Naive B cell (primary cell): ENCODE measurements around the gene PVALEF. TPM values are rescaled to one million over a fixed set of nuclear protein-coding genes. Genes with fewer than 3 reads are reported as not detected.
A peak's percentile ranks its signal among the peaks of the same experiment; 100 is the strongest.

Experiments used
- ATAC-seq, 2 donors: fragments of 150-1000 bp; cut with Tn5 transposase; 2 replicates each; pipeline ENCODE4 v1.10.0; 2021; ENCODE audit warnings: low read depth in 2 of 2, mild to moderate bottlenecking in 2 of 2, moderate library complexity in 2 of 2
- DNase-seq: peaks from one replicate; pipeline ENCODE4 v3.0.0; 2022
- H3K27ac Mint-ChIP-seq, 6 donors: one replicate each; pipeline ENCODE4 v1.8.0; 2020 to 2022; ENCODE audit warnings: mild to moderate bottlenecking in 6 of 6, mixed read lengths in 6 of 6, moderate library complexity in 5 of 6, inconsistent platforms in 2 of 6
- H3K27me3 Mint-ChIP-seq, 3 donors: one replicate each; pipeline ENCODE4 v1.8.0; 2021 to 2022; ENCODE audit warnings: mixed read lengths in 3 of 3, mild to moderate bottlenecking in 1 of 3
- H3K36me3 Mint-ChIP-seq, 2 donors: one replicate each; pipeline ENCODE4 v1.8.0; 2020 to 2022; ENCODE audit warnings: mixed read lengths in 2 of 2, inconsistent platforms in 1 of 2, mild to moderate bottlenecking in 1 of 2
- H3K4me1 Mint-ChIP-seq, 3 donors: one replicate each; pipeline ENCODE4 v1.8.0; 2020 to 2022; ENCODE audit warnings: mixed read lengths in 3 of 3, inconsistent platforms in 1 of 3, mild to moderate bottlenecking in 1 of 3, moderate library complexity in 1 of 3
- H3K4me3 Mint-ChIP-seq, 8 donors: one replicate each; pipeline ENCODE4 v1.8.0; 2020 to 2022; ENCODE audit warnings: mild to moderate bottlenecking in 8 of 8, mixed read lengths in 8 of 8, moderate library complexity in 8 of 8, inconsistent platforms in 2 of 8
- H3K9me3 Mint-ChIP-seq, 7 donors: one replicate each; pipeline ENCODE4 v1.8.0; 2020 to 2022; ENCODE audit warnings: mixed read lengths in 7 of 7, mild to moderate bottlenecking in 5 of 7, inconsistent platforms in 2 of 7, moderate library complexity in 1 of 7
- polyA plus RNA-seq, 6 donors: library from polyadenylated mRNA; unstranded; fragments of 300-500 nt; fragmentation: Illumina TruSeq; gene quantifications; one replicate each; pipeline ENCODE4 v1.2.3, GENCODE V29; 2021; ENCODE audit warnings: low read depth in 6 of 6

PVALEF gene
- polyA plus RNA-seq, 6 donors from 2014 or later: not detected

GRCh38 chr17:81131486-81132196, 33.7 kb upstream of the PVALEF start:
- Mint-ChIP-seq H3K27me3 (no peaks in the 10 kb centered on the region), H3K4me3 (no peak overlapping the region), H3K9me3 (no peaks in the 10 kb centered on the region), H3K36me3 (no peaks in the 10 kb centered on the region), H3K4me1 (no peaks in the 10 kb centered on the region), H3K27ac (no peak overlapping the region)
- ATAC-seq (no peak), DNase-seq (no peak)

- Mint-ChIP-seq H3K4me3 (no peak overlapping the region), H3K27me3 (no peaks in the 10 kb centered on the region), H3K4me1 (no peaks in the 10 kb centered on the region), H3K9me3 (no peaks in the 10 kb centered on the region), H3K27ac (no peak overlapping the region), H3K36me3 (no peaks in the 10 kb centered on the region)
- ATAC-seq (no peak), DNase-seq (no peak)
These were observed 33.1 kb upstream of the PVALEF start for GRCh38 chr17:81132197-81132540.

GRCh38 chr17:81132770-81133723, 32.3 kb upstream of the PVALEF start:
- Mint-ChIP-seq H3K27me3 (no peaks in the 10 kb centered on the region), H3K27ac (no peak overlapping the region), H3K9me3 (peaks cover 0 to 2% (median 0%) of the 10 kb centered on the region in 7 donors), H3K36me3 (no peaks in the 10 kb centered on the region), H3K4me1 (peaks cover 0 to 4% (median 2%) of the 10 kb centered on the region in 3 donors), H3K4me3 (no peak overlapping the region)
- ATAC-seq (no peak), DNase-seq (no peak)

- no peak for ATAC-seq
- Mint-ChIP-seq H3K36me3 (no peaks in the 10 kb centered on the region), H3K27ac (no peak overlapping the region), H3K4me1 (peaks cover 0 to 12% (median 9%) of the 10 kb centered on the region in 3 donors), H3K27me3 (no peaks in the 10 kb centered on the region), H3K9me3 (peaks cover 0 to 7% (median 0%) of the 10 kb centered on the region in 7 donors), H3K4me3 (no peak overlapping the region)
- no peak for DNase-seq
These were observed 31.1 kb upstream of the PVALEF start for GRCh38 chr17:81134064-81134781.

- H3K9me3 Mint-ChIP-seq: peaks cover 0 to 7% (median 0%) of the 10 kb centered on the region in 7 donors
- ATAC-seq (no peak), DNase-seq (no peak)
- H3K27me3 Mint-ChIP-seq: no peaks in the 10 kb centered on the region
- no peaks in the 10 kb centered on the region for H3K36me3 Mint-ChIP-seq
- H3K27ac Mint-ChIP-seq: peak overlapping the region in 1 of 6 donors; percentile 38
- H3K4me3 Mint-ChIP-seq: no peak overlapping the region
- peaks cover 0 to 12% (median 9%) of the 10 kb centered on the region in 3 donors for H3K4me1 Mint-ChIP-seq
These were observed 29.6 kb upstream of the PVALEF start for GRCh38 chr17:81135505-81136278.

GRCh38 chr17:81136366-81136765, 28.9 kb upstream of the PVALEF start:
- ATAC-seq: no peak
- Mint-ChIP-seq H3K4me1 (peaks cover 0 to 12% (median 9%) of the 10 kb centered on the region in 3 donors), H3K27ac (no peak overlapping the region), H3K9me3 (peaks cover 0 to 7% (median 0%) of the 10 kb centered on the region in 7 donors), H3K27me3 (no peaks in the 10 kb centered on the region), H3K36me3 (no peaks in the 10 kb centered on the region), H3K4me3 (no peak overlapping the region)
- DNase-seq: no peak

GRCh38 chr17:81137248-81137647, 28.1 kb upstream of the PVALEF start:
- no peak for ATAC-seq
- Mint-ChIP-seq H3K9me3 (peaks cover 0 to 7% (median 0%) of the 10 kb centered on the region in 7 donors), H3K4me1 (peaks cover 0 to 12% (median 9%) of the 10 kb centered on the region in 3 donors), H3K27me3 (peaks cover 0 to 6% (median 0%) of the 10 kb centered on the region in 3 donors), H3K36me3 (no peaks in the 10 kb centered on the region), H3K27ac (no peak overlapping the region), H3K4me3 (no peak overlapping the region)
- no peak for DNase-seq

- no peak overlapping the region for H3K4me3 Mint-ChIP-seq
- peaks cover 0 to 7% (median 0%) of the 10 kb centered on the region in 7 donors for H3K9me3 Mint-ChIP-seq
- H3K36me3 Mint-ChIP-seq: no peaks in the 10 kb centered on the region
- peaks cover 0 to 10% (median 0%) of the 10 kb centered on the region in 3 donors for H3K27me3 Mint-ChIP-seq
- H3K4me1 Mint-ChIP-seq: peaks cover 0 to 12% (median 9%) of the 10 kb centered on the region in 3 donors
- peak overlapping the region in 1 of 6 donors; percentile 41 for H3K27ac Mint-ChIP-seq
- ATAC-seq: no peak
- DNase-seq: no peak
These were observed 27.2 kb upstream of the PVALEF start for GRCh38 chr17:81138083-81138482.

GRCh38 chr17:81138500-81138899, 26.8 kb upstream of the PVALEF start:
- Mint-ChIP-seq H3K36me3 (no peaks in the 10 kb centered on the region), H3K4me3 (no peak overlapping the region), H3K27ac (no peak overlapping the region), H3K4me1 (peaks cover 0 to 12% (median 9%) of the 10 kb centered on the region in 3 donors), H3K9me3 (peaks cover 0 to 7% (median 0%) of the 10 kb centered on the region in 7 donors), H3K27me3 (peaks cover 0 to 10% (median 2%) of the 10 kb centered on the region in 3 donors)
- no peak for DNase-seq
- no peak for ATAC-seq

GRCh38 chr17:81139428-81139827, 25.9 kb upstream of the PVALEF start:
- no peak overlapping the region for H3K4me3 Mint-ChIP-seq

GRCh38 chr17:81140018-81140417, 25.3 kb upstream of the PVALEF start:
- no peaks in the 10 kb centered on the region for H3K36me3 Mint-ChIP-seq
- no peak for DNase-seq
- H3K9me3 Mint-ChIP-seq: peaks cover 0 to 7% (median 0%) of the 10 kb centered on the region in 7 donors
- peak overlapping the region in 2 of 6 donors; percentile 44 to 66 for H3K27ac Mint-ChIP-seq
- peaks cover 0 to 10% (median 8%) of the 10 kb centered on the region in 3 donors for H3K27me3 Mint-ChIP-seq
- no peak for ATAC-seq
- no peak overlapping the region for H3K4me3 Mint-ChIP-seq
- peaks cover 0 to 12% (median 9%) of the 10 kb centered on the region in 3 donors for H3K4me1 Mint-ChIP-seq

More at GRCh38 chr17:81139428-81139827, 25.9 kb upstream of the PVALEF start:
- Mint-ChIP-seq H3K4me1 (peaks cover 0 to 12% (median 9%) of the 10 kb centered on the region in 3 donors), H3K36me3 (no peaks in the 10 kb centered on the region), H3K27ac (no peak overlapping the region), H3K9me3 (peaks cover 0 to 7% (median 0%) of the 10 kb centered on the region in 7 donors), H3K27me3 (peaks cover 0 to 10% (median 8%) of the 10 kb centered on the region in 3 donors)
- DNase-seq (no peak), ATAC-seq (no peak)

- ATAC-seq: no peak
These were observed 24.6 kb upstream of the PVALEF start for GRCh38 chr17:81140695-81141094.

More at GRCh38 chr17:81140695-81141094, 24.6 kb upstream of the PVALEF start:
- peaks cover 0 to 12% (median 9%) of the 10 kb centered on the region in 3 donors for H3K4me1 Mint-ChIP-seq
- no peak overlapping the region for H3K4me3 Mint-ChIP-seq
- DNase-seq: no peak
- no peaks in the 10 kb centered on the region for H3K36me3 Mint-ChIP-seq
- H3K27ac Mint-ChIP-seq: no peak overlapping the region
- peaks cover 0 to 7% (median 0%) of the 10 kb centered on the region in 7 donors for H3K9me3 Mint-ChIP-seq
- H3K27me3 Mint-ChIP-seq: peaks cover 0 to 10% (median 8%) of the 10 kb centered on the region in 3 donors
